Large intestine (tissue), 3 donors: ENCODE data around the gene CDH13. TPM values are rescaled to one million over a fixed set of nuclear protein-coding genes. Genes with fewer than 3 reads are reported as not detected.
"Not testable (repeated sequence)": the region's sequence is repeated elsewhere in the genome, so short reads cannot be mapped to it uniquely, and the experiment has no call there.

Source experiments
- DNase-seq, 2 donors: peaks; one replicate each; pipeline versions ENCODE4 v3.0.0 to v3.0.0-alpha.2; 2013
- H3K27ac ChIP-seq: one replicate; pipeline ENCODE4 v1.5.1; 2013; ENCODE audit warnings: low read length
- H3K27me3 ChIP-seq: 2 replicates; pipeline ENCODE4 v1.6.1; 2013; ENCODE audit warnings: low read length; ENCODE audit not compliant: control insufficient read depth, insufficient read depth
- H3K36me3 ChIP-seq: 2 replicates; pipeline ENCODE4 v1.6.1; 2013; ENCODE audit warnings: low read length; ENCODE audit not compliant: control insufficient read depth, insufficient read depth
- H3K4me1 ChIP-seq: one replicate; pipeline ENCODE4 v1.6.1; 2013; ENCODE audit warnings: low read length; ENCODE audit not compliant: control insufficient read depth, insufficient read depth
- H3K4me3 ChIP-seq: one replicate; pipeline ENCODE4 v1.5.1; 2013; ENCODE audit warnings: low read length
- H3K9me3 ChIP-seq: one replicate; pipeline ENCODE4 v1.6.1; 2013; ENCODE audit warnings: mild to moderate bottlenecking, low read depth, low read length, moderate library complexity; ENCODE audit not compliant: control insufficient read depth
- WGBS: methylation state at CpG from one replicate; pipeline ENCODE4 v1.1.5; 2013; ENCODE audit warnings: low lambda C conversion rate; ENCODE audit not compliant: insufficient coverage; 5-methylcytosine and 5-hydroxymethylcytosine counted together
- polyA plus RNA-seq: library from polyadenylated mRNA; unstranded; fragments of 120-200 nt; gene quantifications from one replicate; pipeline ENCODE4 v1.2.1, GENCODE V29; 2013

Gene CDH13
- polyA plus RNA-seq, 1 donor = 17.1 TPM

DNA sequence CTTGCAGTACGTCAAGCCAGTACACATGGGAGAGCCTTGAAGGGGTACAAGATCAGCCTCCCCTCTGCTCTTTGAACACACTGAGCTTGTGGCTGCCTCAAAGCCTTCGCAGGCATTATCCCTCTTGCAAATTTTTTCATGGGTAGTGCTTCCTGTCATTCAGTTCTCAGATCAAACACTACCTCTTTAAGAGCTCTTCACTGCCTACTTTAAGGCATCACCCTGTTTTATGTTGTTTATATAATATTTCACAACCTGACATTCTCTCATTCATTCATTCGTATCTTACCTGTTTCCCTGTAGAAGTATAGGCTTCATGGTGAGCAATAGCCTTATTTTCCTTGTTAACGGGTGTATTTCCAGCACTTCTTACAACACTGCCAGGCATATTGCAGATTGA, 269.1 kb downstream of the CDH13 start:
- no peaks in the 10 kb centered on the region for H3K27me3 ChIP-seq
- WGBS = no CpG with 5 or more reads among the region's 4 CpGs
- no peaks in the 10 kb centered on the region for H3K36me3 ChIP-seq
- no peaks in the 10 kb centered on the region for H3K9me3 ChIP-seq
- H3K4me1 ChIP-seq = no peaks in the 10 kb centered on the region
- no peak for DNase-seq
- H3K4me3 ChIP-seq = no peak overlapping the region
- H3K27ac ChIP-seq = no peak overlapping the region

DNA sequence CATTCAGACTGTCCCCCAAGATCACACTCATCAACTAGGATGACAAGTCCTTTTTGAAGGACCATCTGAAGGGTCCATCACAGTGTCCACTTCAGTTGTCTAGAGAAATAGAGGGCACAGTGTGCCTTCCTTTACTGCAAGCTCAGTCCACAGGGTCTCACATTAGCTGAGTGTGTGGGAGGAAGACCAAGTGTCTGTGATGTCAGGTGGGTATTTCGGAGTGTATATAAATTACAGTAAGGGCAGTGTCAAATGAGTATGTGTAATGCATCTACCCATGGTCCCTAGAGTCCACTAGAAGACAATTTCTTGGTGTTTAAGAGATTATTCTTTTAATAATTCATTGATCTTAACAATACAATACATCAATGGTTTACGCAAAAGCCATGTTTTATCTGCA, 272.2 kb downstream of the CDH13 start:
- Histone ChIP-seq H3K4me1 (no peaks in the 10 kb centered on the region), H3K9me3 (no peaks in the 10 kb centered on the region), H3K36me3 (no peaks in the 10 kb centered on the region), H3K27ac (no peak overlapping the region), H3K4me3 (no peak overlapping the region), H3K27me3 (no peaks in the 10 kb centered on the region)
- no CpG with 5 or more reads among the region's 2 CpGs for WGBS
- no peak for DNase-seq

- no peaks in the 10 kb centered on the region for H3K27me3 ChIP-seq
- H3K36me3 ChIP-seq = no peaks in the 10 kb centered on the region
- H3K27ac ChIP-seq = no peak overlapping the region
- WGBS = no CpG with 5 or more reads among the region's 4 CpGs
- H3K4me3 ChIP-seq = no peak overlapping the region
- no peaks in the 10 kb centered on the region for H3K9me3 ChIP-seq
- no peak for DNase-seq
- no peaks in the 10 kb centered on the region for H3K4me1 ChIP-seq
Measured at GRCh38 chr16:82899731-82900450, 273.1 kb downstream of the CDH13 start.

DNA sequence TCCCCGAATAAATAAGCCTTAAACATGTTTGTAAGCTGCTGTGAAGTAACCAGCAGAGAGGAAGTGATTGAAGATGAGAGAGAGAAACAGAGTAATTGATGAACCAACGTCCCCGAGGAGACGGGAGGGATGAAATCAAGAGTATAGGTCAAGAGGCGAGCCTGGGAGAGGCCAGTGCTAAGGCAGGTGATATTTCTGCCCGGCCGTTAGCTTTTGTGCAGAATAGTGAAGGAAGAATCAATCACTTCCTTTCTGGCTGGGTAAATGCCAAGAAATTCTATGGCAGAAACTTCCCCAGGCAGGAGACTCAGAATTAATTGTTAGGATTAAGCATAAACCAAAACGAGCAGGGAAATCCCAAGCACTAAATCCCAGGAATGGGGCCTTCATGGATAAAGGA, 273.8 kb downstream of the CDH13 start:
- Histone ChIP-seq H3K36me3 (no peaks in the 10 kb centered on the region), H3K4me3 (no peak overlapping the region), H3K27ac (no peak overlapping the region), H3K4me1 (no peaks in the 10 kb centered on the region), H3K9me3 (no peaks in the 10 kb centered on the region), H3K27me3 (no peaks in the 10 kb centered on the region)
- 100% methylated on average over 2 of the region's 8 CpGs for WGBS
- no peak for DNase-seq

GRCh38 chr16:82911925-82912324, 285.2 kb downstream of the CDH13 start:
- DNase-seq = no peak
- Histone ChIP-seq H3K9me3 (no peaks in the 10 kb centered on the region), H3K4me1 (no peaks in the 10 kb centered on the region), H3K36me3 (no peaks in the 10 kb centered on the region), H3K4me3 (no peak overlapping the region), H3K27me3 (no peaks in the 10 kb centered on the region), H3K27ac (no peak overlapping the region)
- 100% methylated on average over 1 of the region's 10 CpGs for WGBS

GRCh38 chr16:82915139-82915824, 288.5 kb downstream of the CDH13 start:
- no peak for DNase-seq
- H3K36me3 ChIP-seq = no peaks in the 10 kb centered on the region
- no peaks in the 10 kb centered on the region for H3K27me3 ChIP-seq
- H3K4me3 ChIP-seq = no peak overlapping the region
- 92% methylated on average over 2 of the region's 9 CpGs for WGBS
- no peak overlapping the region for H3K27ac ChIP-seq
- no peaks in the 10 kb centered on the region for H3K9me3 ChIP-seq
- H3K4me1 ChIP-seq = no peaks in the 10 kb centered on the region

- 100% methylated on average over 1 of the region's 5 CpGs for WGBS
- H3K4me3 ChIP-seq = no peak overlapping the region
- no peak overlapping the region for H3K27ac ChIP-seq
- no peaks in the 10 kb centered on the region for H3K27me3 ChIP-seq
- no peak for DNase-seq
- no peaks in the 10 kb centered on the region for H3K9me3 ChIP-seq
- H3K4me1 ChIP-seq = no peaks in the 10 kb centered on the region
- no peaks in the 10 kb centered on the region for H3K36me3 ChIP-seq
Measured at GRCh38 chr16:82917886-82918595, 291.3 kb downstream of the CDH13 start.

GRCh38 chr16:82924075-82924854, 297.5 kb downstream of the CDH13 start:
- Histone ChIP-seq H3K4me1 (no peaks in the 10 kb centered on the region), H3K9me3 (no peaks in the 10 kb centered on the region), H3K27ac (no peak overlapping the region), H3K4me3 (no peak overlapping the region), H3K36me3 (no peaks in the 10 kb centered on the region), H3K27me3 (no peaks in the 10 kb centered on the region)
- WGBS = 52% methylated on average over 4 of the region's 10 CpGs
- DNase-seq = no peak

DNA sequence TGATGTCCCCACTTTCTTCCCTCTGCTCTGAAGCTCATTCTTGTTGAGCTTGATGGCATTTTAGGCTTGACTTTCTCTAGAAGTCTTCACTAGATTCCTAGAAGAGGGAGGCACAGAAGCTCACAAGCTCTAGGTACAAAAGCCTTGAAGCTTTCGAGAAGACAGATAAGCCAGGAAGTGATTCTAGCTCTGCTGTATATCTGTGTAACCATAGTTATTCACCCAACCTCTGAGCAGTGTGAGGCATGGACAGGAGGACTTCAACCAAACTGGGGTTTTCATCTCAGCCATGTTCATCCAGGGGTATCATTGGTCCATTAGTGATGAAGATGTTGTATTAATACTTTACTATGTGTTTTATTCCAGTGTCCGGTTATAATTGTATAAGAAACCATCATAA, 299.7 kb downstream of the CDH13 start:
- Histone ChIP-seq H3K27ac (no peak overlapping the region), H3K27me3 (no peaks in the 10 kb centered on the region), H3K4me3 (no peak overlapping the region), H3K9me3 (no peaks in the 10 kb centered on the region), H3K36me3 (no peaks in the 10 kb centered on the region), H3K4me1 (no peaks in the 10 kb centered on the region)
- DNase-seq = no peak
- WGBS = no CpG with 5 or more reads among the region's 2 CpGs

DNA sequence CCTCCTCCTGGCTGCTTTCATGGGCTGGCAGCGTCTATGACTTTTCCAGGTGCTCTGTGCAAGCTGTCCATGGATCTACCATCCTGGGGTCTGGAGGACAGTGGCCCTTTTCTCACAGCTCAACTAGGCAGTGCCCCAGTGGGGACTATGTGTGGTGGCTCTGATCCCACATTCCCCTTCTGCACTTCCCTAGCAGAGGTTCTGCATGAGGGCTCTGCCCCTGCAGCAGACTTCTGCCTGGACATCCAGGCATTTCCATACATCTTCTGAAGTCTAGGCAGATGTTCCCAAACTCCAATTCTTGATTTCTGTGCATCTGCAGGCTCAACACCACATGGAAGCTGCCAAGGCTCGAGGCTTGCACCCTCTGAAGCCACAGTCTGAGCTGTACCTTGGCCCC, 307.2 kb downstream of the CDH13 start:
- H3K9me3 ChIP-seq, H3K4me1 ChIP-seq, H3K27me3 ChIP-seq, H3K4me3 ChIP-seq, H3K27ac ChIP-seq, H3K36me3 ChIP-seq, DNase-seq: not testable (repeated sequence)
- no CpG with 5 or more reads among the region's 2 CpGs for WGBS
